Breast epithelium (tissue), 4 donors: Measurements from ENCODE around the gene FUCA2. TPM values are rescaled to one million over a fixed set of nuclear protein-coding genes. Genes with fewer than 3 reads are reported as not detected.

Source experiments
- DNase-seq, 2 donors: peaks; one replicate each; pipeline ENCODE4 v3.0.0-alpha.2; 2019; ENCODE audit warnings: low spot score in 2 of 2
- H3K27ac ChIP-seq, 2 donors: fragments of 200-600 bp; sonication (generic) in 1 of 2; one replicate each; pipeline ENCODE4 v1.5.1; 2016 to 2019; ENCODE audit warnings: mild to moderate bottlenecking in 1 of 2
- H3K27me3 ChIP-seq, 2 donors: fragments of 200-600 bp; sonication (generic) in 1 of 2; one replicate each; pipeline versions ENCODE4 v1.5.1 to v1.6.0; 2017 to 2019; ENCODE audit warnings: control low read depth in 1 of 2, mild to moderate bottlenecking in 1 of 2
- H3K36me3 ChIP-seq: fragments of 200-600 bp; one replicate; pipeline ENCODE4 v1.5.1; 2019
- H3K4me1 ChIP-seq, 2 donors: fragments of 200-600 bp; sonication (generic); one replicate each; pipeline ENCODE4 v1.5.1; 2016 to 2019; ENCODE audit warnings: control low read depth in 1 of 2
- H3K4me3 ChIP-seq, 3 donors: fragments of 200-600 bp; sonication (generic); 1 replicate in 2 of 3; 2 replicates in 1 of 3; pipeline ENCODE4 v1.5.1; 2016 to 2019; ENCODE audit warnings: mild to moderate bottlenecking in 3 of 3, moderate library complexity in 2 of 3
- H3K9me3 ChIP-seq, 2 donors: fragments of 200-600 bp; sonication (generic) in 1 of 2; one replicate each; pipeline ENCODE4 v1.5.1; 2016 to 2019; ENCODE audit warnings: control low read depth in 1 of 2
- CTCF ChIP-seq, 3 donors: fragments of 450-650 bp; IDR thresholded peaks; one replicate each; pipeline ENCODE4 v1.5.1; 2016 to 2017; ENCODE audit warnings: antibody characterized with exemption in 3 of 3, mild to moderate bottlenecking in 3 of 3, moderate library complexity in 3 of 3
- POLR2A ChIP-seq: fragments of 450-650 bp; IDR thresholded peaks from one replicate; pipeline ENCODE4 v1.6.1; 2016; ENCODE audit warnings: antibody characterized with exemption, mild to moderate bottlenecking, moderate library complexity
- POLR2AphosphoS5 ChIP-seq, 3 donors: sonication (generic); formaldehyde crosslinking; IDR thresholded peaks; one replicate each; pipeline ENCODE4 v1.6.1; 2017; ENCODE audit warnings: antibody characterized with exemption in 3 of 3
- intact Hi-C: fragments of 100-400 bp; cut with DNase I; formaldehyde crosslinking; loops from one replicate; pipeline ENCODE4 v1.15.1; 2023; ENCODE audit warnings: low total_unique reads
- total RNA-seq, 3 donors: library from RNA; depleted of rRNA; stranded (reverse); fragments of >200 nt; gene quantifications; one replicate each; pipeline ENCODE4 v1.1.0, GENCODE V29; 2016

The FUCA2 gene
- total RNA-seq, 3 donors from 2014 or later = 21.3 to 48.2 (median 25.6) TPM

- Histone ChIP-seq H3K9me3 (no peaks in the 10 kb centered on the region), H3K4me1 (no peaks in the 10 kb centered on the region), H3K36me3 (no peaks in the 10 kb centered on the region), H3K27ac (no peak overlapping the region), H3K4me3 (no peak overlapping the region), H3K27me3 (no peaks in the 10 kb centered on the region)
- intact Hi-C loops = no loop called here
- DNase-seq = no peak
- no peak for TF ChIP-seq POLR2AphosphoS5 (IDR thresholded peaks at IDR 0.05)
- no peak for TF ChIP-seq CTCF (IDR thresholded peaks at IDR 0.05)
- TF ChIP-seq POLR2A = no peak
These were observed 13.1 kb downstream of the FUCA2 start for GRCh38 chr6:143498428-143498827.

- Histone ChIP-seq H3K27ac (no peak overlapping the region), H3K9me3 (no peaks in the 10 kb centered on the region), H3K27me3 (no peaks in the 10 kb centered on the region), H3K36me3 (no peaks in the 10 kb centered on the region), H3K4me1 (no peaks in the 10 kb centered on the region), H3K4me3 (no peak overlapping the region)
- no peak for DNase-seq
- TF ChIP-seq CTCF (IDR thresholded peaks at IDR 0.05) = no peak
- TF ChIP-seq POLR2AphosphoS5 (IDR thresholded peaks at IDR 0.05) = no peak
- TF ChIP-seq POLR2A = no peak
- intact Hi-C loops = no loop called here
These were observed 14.5 kb downstream of the FUCA2 start for GRCh38 chr6:143496974-143497373.

- Histone ChIP-seq H3K4me1 (no peaks in the 10 kb centered on the region), H3K27me3 (no peaks in the 10 kb centered on the region), H3K9me3 (no peaks in the 10 kb centered on the region), H3K27ac (no peak overlapping the region), H3K36me3 (no peaks in the 10 kb centered on the region), H3K4me3 (no peak overlapping the region)
- DNase-seq = no peak
- TF ChIP-seq POLR2AphosphoS5 (IDR thresholded peaks at IDR 0.05) (no peak), POLR2A (no peak), CTCF (IDR thresholded peaks at IDR 0.05) (no peak)
- intact Hi-C loops = no loop called here
These were observed 20.7 kb downstream of the FUCA2 start for GRCh38 chr6:143490775-143491174.

- TF ChIP-seq CTCF (IDR thresholded peaks at IDR 0.05) = no peak
- TF ChIP-seq POLR2AphosphoS5 (IDR thresholded peaks at IDR 0.05) = no peak
- TF ChIP-seq POLR2A = no peak
- Histone ChIP-seq H3K4me1 (no peaks in the 10 kb centered on the region), H3K36me3 (no peaks in the 10 kb centered on the region), H3K27me3 (no peaks in the 10 kb centered on the region), H3K27ac (no peak overlapping the region), H3K4me3 (no peak overlapping the region), H3K9me3 (no peaks in the 10 kb centered on the region)
- intact Hi-C loops = no loop called here
- DNase-seq = no peak
These were observed 21.3 kb downstream of the FUCA2 start for GRCh38 chr6:143490244-143490643.

- no peaks in the 10 kb centered on the region for H3K36me3 ChIP-seq
- no peaks in the 10 kb centered on the region for H3K4me1 ChIP-seq
- no peaks in the 10 kb centered on the region for H3K9me3 ChIP-seq
- intact Hi-C loops = no loop called here
- no peak overlapping the region for H3K4me3 ChIP-seq
- H3K27ac ChIP-seq = no peak overlapping the region
- no peaks in the 10 kb centered on the region for H3K27me3 ChIP-seq
- TF ChIP-seq POLR2A (no peak), POLR2AphosphoS5 (IDR thresholded peaks at IDR 0.05) (no peak)
- DNase-seq = no peak
These were observed 24.8 kb downstream of the FUCA2 start for GRCh38 chr6:143486752-143487151.

- no peaks in the 10 kb centered on the region for H3K9me3 ChIP-seq
- H3K4me1 ChIP-seq = no peaks in the 10 kb centered on the region
- H3K27me3 ChIP-seq = no peaks in the 10 kb centered on the region
- TF ChIP-seq POLR2A (no peak), POLR2AphosphoS5 (IDR thresholded peaks at IDR 0.05) (no peak), CTCF (IDR thresholded peaks at IDR 0.05) (no peak)
- H3K4me3 ChIP-seq = no peak overlapping the region
- H3K36me3 ChIP-seq = no peaks in the 10 kb centered on the region
- intact Hi-C loops = no loop called here
- no peak for DNase-seq
- H3K27ac ChIP-seq = no peak overlapping the region
These were observed 25.6 kb downstream of the FUCA2 start for GRCh38 chr6:143485967-143486366.
